OCI-LY7 (cell line): ENCODE measurements around the gene NUBP2. TPM values are rescaled to one million over a fixed set of nuclear protein-coding genes. Genes with fewer than 3 reads are reported as not detected.

Source experiments
- BruUV-seq: library from RNA; stranded (reverse); fragments of 400-500 nt; replicated peaks from 2 replicates; lab custom pipeline; 2021; lab: Mats Ljungman, UMichigan
- CTCF ChIA-PET: fragments of 300-600 bp; sonication (Branson Sonifier 250); formaldehyde crosslinking; loops from one replicate; lab custom pipeline; 2022; ENCODE audit warnings: antibody characterized with exemption; ENCODE audit not compliant: unreplicated experiment; lab: Charles Lee
- POLR2A ChIA-PET: fragments of 300-600 bp; sonication (Branson Sonifier 250); formaldehyde crosslinking; loops from one replicate; lab custom pipeline; 2022; ENCODE audit warnings: antibody characterized with exemption; lab: Charles Lee
- DNase-seq: peaks from one replicate; pipeline ENCODE4 v3.0.0-alpha.2; 2015; ENCODE audit warnings: low spot score
- H2AFZ ChIP-seq: fragments of 200-600 bp; sonication (generic), shearing (Covaris generic); 2 replicates; pipeline ENCODE4 v1.6.1; 2014; ENCODE audit warnings: mild to moderate bottlenecking, antibody characterized with exemption, low read length, moderate library complexity
- H3K27ac ChIP-seq: fragments of 200-600 bp; sonication (generic); 2 replicates; pipeline ENCODE4 v1.5.1; 2014; ENCODE audit warnings: mixed run types, low read depth, mild to moderate bottlenecking, moderate library complexity, low read length, inconsistent platforms; ENCODE audit not compliant: poor library complexity, severe bottlenecking
- H3K36me3 ChIP-seq: fragments of 200-600 bp; sonication (generic); 2 replicates; pipeline ENCODE4 v1.6.1; 2014; ENCODE audit warnings: mild to moderate bottlenecking, antibody characterized with exemption, low read length, moderate library complexity, mixed read lengths; ENCODE audit not compliant: insufficient read depth
- H3K4me1 ChIP-seq: fragments of 200-600 bp; sonication (generic); 2 replicates; pipeline ENCODE4 v1.5.1; 2014; ENCODE audit warnings: mild to moderate bottlenecking, low read length; ENCODE audit not compliant: insufficient read depth, poor library complexity, severe bottlenecking
- H3K4me2 ChIP-seq: fragments of 200-600 bp; sonication (generic); 2 replicates; pipeline ENCODE4 v1.6.1; 2014; ENCODE audit warnings: mild to moderate bottlenecking, low read length
- H3K4me3 ChIP-seq: fragments of 200-600 bp; sonication (generic); 2 replicates; pipeline ENCODE4 v1.5.1; 2014; ENCODE audit warnings: mild to moderate bottlenecking, low read depth, low read length; ENCODE audit not compliant: poor library complexity, severe bottlenecking
- H3K79me2 ChIP-seq: fragments of 200-600 bp; sonication (generic); 2 replicates; pipeline ENCODE4 v1.6.1; 2016; ENCODE audit warnings: low read depth, mild to moderate bottlenecking, low read length, moderate library complexity, mixed read lengths; ENCODE audit not compliant: insufficient read depth
- H3K9me2 ChIP-seq: fragments of 200-600 bp; sonication (generic); 2 replicates; pipeline ENCODE4 v1.6.1; 2016; ENCODE audit warnings: mild to moderate bottlenecking, low read length, mixed read lengths; ENCODE audit not compliant: insufficient read depth
- H3K9me3 ChIP-seq: fragments of 200-600 bp; sonication (generic); 2 replicates; pipeline ENCODE4 v1.6.1; 2014; ENCODE audit warnings: mild to moderate bottlenecking, mixed run types, low read length, mixed read lengths
- H4K20me1 ChIP-seq: fragments of 200-600 bp; sonication (generic); 2 replicates; pipeline ENCODE4 v1.6.1; 2014; ENCODE audit warnings: mild to moderate bottlenecking, antibody characterized with exemption, low read length, moderate library complexity, mixed read lengths; ENCODE audit not compliant: insufficient read depth
- CTCF ChIP-seq: fragments of 200-600 bp; sonication (generic); conservative IDR thresholded peaks from 2 replicates; pipeline ENCODE4 v1.5.1; 2014; ENCODE audit warnings: mild to moderate bottlenecking, antibody characterized with exemption, low read length, moderate library complexity, mixed read lengths
- EZH2phosphoT487 ChIP-seq: fragments of 200-600 bp; sonication (generic); IDR thresholded peaks from 2 replicates; pipeline ENCODE4 v1.6.1; 2018; ENCODE audit warnings: low read depth, borderline replicate concordance, mild to moderate bottlenecking, mixed run types, antibody characterized with exemption, low read length, moderate library complexity, mixed read lengths
- intact Hi-C: fragments of 100-400 bp; cut with micrococcal nuclease; formaldehyde crosslinking; loops from one replicate; pipeline ENCODE4 v1.10.0; 2022; ENCODE audit not compliant: unreplicated experiment
- total RNA-seq, 2 experiments: library from RNA; depleted of rRNA in 1 of 2; stranded (reverse); fragments of >200 nt in 1 of 2; shearing (Covaris generic) in 1 of 2; gene quantifications; 2 replicates each; pipeline ENCODE4 v1.2.3, GENCODE V29; 2014 to 2022

The NUBP2 gene
- total RNA-seq, 2 experiments from 2014 or later: 62.7 to 94.9 TPM

- DNase-seq: peak; percentile 50
- POLR2A ChIA-PET: no interaction called here
- BruUV-seq: no TSS peak
- H3K36me3 ChIP-seq: peaks cover 66% of the 10 kb centered on the region
- intact Hi-C loops: loop anchor here (1.0 to 5.0 kb wide), 4 partner anchors 8 to 162 kb away; partner anchors contain the start of genes CRAMP1, IFT140, JPT2 and MAPK8IP3
- CTCF ChIA-PET: no interaction called here
- H3K4me1 ChIP-seq: peaks cover 23% of the 10 kb centered on the region
- H3K4me2 ChIP-seq: peak overlapping the region; percentile 100
- H4K20me1 ChIP-seq: no peaks in the 10 kb centered on the region
- H2AFZ ChIP-seq: no peak overlapping the region
- peak overlapping the region; percentile 98 for H3K4me3 ChIP-seq
- H3K9me2 ChIP-seq: no peaks in the 10 kb centered on the region
- no peak for TF ChIP-seq EZH2phosphoT487
- no peak; the same call in 1 of the 2 replicates for TF ChIP-seq CTCF
- no peaks in the 10 kb centered on the region for H3K9me3 ChIP-seq
- H3K79me2 ChIP-seq: peaks cover 26% of the 10 kb centered on the region; the same call in 1 of the 2 replicates
- H3K27ac ChIP-seq: peak overlapping the region; percentile 89
Observed at GRCh38 chr16:1773703-1774447, 8.9 kb upstream of the NUBP2 start.

- H3K79me2 ChIP-seq: peaks cover 26% of the 10 kb centered on the region; the same call in 1 of the 2 replicates
- TF ChIP-seq EZH2phosphoT487 (no peak), CTCF (no peak)
- no peak for DNase-seq
- no peaks in the 10 kb centered on the region for H4K20me1 ChIP-seq
- H3K4me3 ChIP-seq: peak overlapping the region; percentile 98
- peak overlapping the region; percentile 100 for H3K4me2 ChIP-seq
- CTCF ChIA-PET: no interaction called here
- peaks cover 67% of the 10 kb centered on the region for H3K36me3 ChIP-seq
- no TSS peak for BruUV-seq
- peaks cover 23% of the 10 kb centered on the region for H3K4me1 ChIP-seq
- no peaks in the 10 kb centered on the region for H3K9me2 ChIP-seq
- no peaks in the 10 kb centered on the region for H3K9me3 ChIP-seq
- POLR2A ChIA-PET: no interaction called here
- no peak overlapping the region for H3K27ac ChIP-seq
- no peak overlapping the region for H2AFZ ChIP-seq
- intact Hi-C loops: loop anchor here (5.0 kb wide), 1 partner anchor 162 kb away; the partner anchor contains the start of genes CRAMP1 and IFT140
Observed at GRCh38 chr16:1774448-1774780, 8.3 kb upstream of the NUBP2 start.
